ENCODE data around the gene CERT1. TPM values are rescaled to one million over a fixed set of nuclear protein-coding genes. Genes with fewer than 3 reads are reported as not detected.

Gene CERT1
- total and polyA plus RNA-seq, 9 of the 15 experiments (the other 6 are each of a cell fraction or from before 2014, with no cell fraction given) = 3.4 to 24.7 (median 9.8) TPM

GRCh38 chr5:75545131-75545530 lies 33.7 kb upstream of the CERT1 start (continued):
- TF ChIP-seq RBM22 (IDR thresholded peaks at IDR 0.05; ENCODE audit: low read depth, low read length, poor library complexity, severe bottlenecking) (no peak), FOXA3 (CRISPR knock-in tag; conservative IDR thresholded peaks at IDR 0.05 in 1 of 2, IDR thresholded peaks at IDR 0.05 in 1 of 2) (no peak), ZNF408 (CRISPR knock-in tag; IDR thresholded peaks at IDR 0.05; ENCODE audit: low read depth) (no peak), PURB (CRISPR knock-in tag; IDR thresholded peaks at IDR 0.05; ENCODE audit: low read depth) (no peak), ZNF76 (CRISPR knock-in tag; IDR thresholded peaks at IDR 0.05; ENCODE audit: borderline replicate concordance) (no peak), SRF (CRISPR knock-in tag; IDR thresholded peaks at IDR 0.05) (no peak), ZBTB34 (CRISPR knock-in tag; IDR thresholded peaks at IDR 0.05) (no peak), MEF2A (IDR thresholded peaks at IDR 0.05; ENCODE audit: control insufficient read depth, low read depth, low read length) (no peak), TSC22D4 (tag; IDR thresholded peaks at IDR 0.05) (no peak), ZNF174 (CRISPR knock-in tag; IDR thresholded peaks at IDR 0.05) (no peak)

DNA sequence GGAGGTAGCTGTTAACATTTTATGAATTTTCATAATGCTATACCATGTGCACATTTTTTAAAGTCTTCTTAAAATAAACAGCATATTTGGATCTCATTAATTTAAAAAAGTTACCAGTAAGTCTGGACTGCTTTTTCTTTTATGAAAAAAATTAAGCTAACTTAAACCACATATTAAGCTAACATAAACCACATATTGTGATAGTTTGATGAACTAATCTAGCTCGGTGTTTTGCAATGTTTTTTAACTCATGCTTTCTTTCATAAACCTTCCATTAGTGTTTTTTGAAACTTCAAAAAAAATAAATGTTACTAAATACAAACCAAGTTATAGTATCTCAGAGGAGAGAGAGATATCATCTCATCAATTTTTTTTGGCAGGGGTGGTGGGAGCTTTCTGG lies 26.8 kb upstream of the CERT1 start:
- no peak overlapping the region for H3K4me3 ChIP-seq
- CTCF ChIA-PET (ENCODE audit: low intra/inter-chr PET ratio) = no interaction called here
- intact Hi-C loops (cut with micrococcal nuclease) (no loop called here), in situ Hi-C loops (cut with MboI) (no loop called here)
- ATAC-seq (no peak), FAIRE-seq (no peak), DNase-seq (ENCODE audit: extremely low read depth in 1 of 4, low spot score in 3 of 4) (no peak)
- peaks cover 0 to 9% of the 10 kb centered on the region in 2 experiments; a peak in 2 of 5 replicates for H3K4me1 ChIP-seq (replicated peaks in 1 of 2; ENCODE audit: control insufficient read depth in 2 of 2, insufficient read depth in 2 of 2, low read length in 2 of 2)
- no peaks in the 10 kb centered on the region for H3K9me1 ChIP-seq (ENCODE audit: control insufficient read depth, insufficient read depth, low read length)
- WGBS (ENCODE audit: insufficient coverage, low coverage, missing lambda C conversion rate) = 100% methylated on average over 1 of the region's 1 CpG
- BruUV-seq (replicated peaks) = no TSS peak
- no peak for TF ChIP-seq DPF2 (IDR thresholded peaks at IDR 0.05)
- TF ChIP-seq LCOR (CRISPR knock-in tag; IDR thresholded peaks at IDR 0.05) = no peak
- TF ChIP-seq, protein P1, sequence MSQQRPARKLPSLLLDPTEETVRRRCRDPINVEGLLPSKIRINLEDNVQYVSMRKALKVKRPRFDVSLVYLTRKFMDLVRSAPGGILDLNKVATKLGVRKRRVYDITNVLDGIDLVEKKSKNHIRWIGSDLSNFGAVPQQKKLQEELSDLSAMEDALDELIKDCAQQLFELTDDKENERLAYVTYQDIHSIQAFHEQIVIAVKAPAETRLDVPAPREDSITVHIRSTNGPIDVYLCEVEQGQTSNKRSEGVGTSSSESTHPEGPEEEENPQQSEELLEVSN (IDR thresholded peaks at IDR 0.05; ENCODE audit: borderline replicate concordance in 1 of 2, extremely low read depth in 1 of 2, insufficient read depth in 1 of 2, insufficient read length in 1 of 2, low read depth in 1 of 2, low read length in 1 of 2, poor library complexity in 1 of 2, severe bottlenecking in 1 of 2) = no peak
- TF ChIP-seq MIER1 (IDR thresholded peaks at IDR 0.05; ENCODE audit: low read depth) = no peak
- TF ChIP-seq XRCC5 (IDR thresholded peaks at IDR 0.05; ENCODE audit: low read depth, low read length) = no peak
- H3K4me2 ChIP-seq (ENCODE audit: insufficient read depth, low read length) = no peak overlapping the region
- H2AFZ ChIP-seq (ENCODE audit: low read depth, low read length) = no peak overlapping the region
- POLR2A ChIA-PET = interaction anchor here (0.7 kb wide), 1 partner anchor 26 kb away, joined by 3 read pairs; the partner anchor contains the start of genes CERT1 and POLK
- no peaks in the 10 kb centered on the region for H3K36me3 ChIP-seq (ENCODE audit: control insufficient read depth, insufficient read depth, low read length)
- no peaks in the 10 kb centered on the region for H3K27me3 ChIP-seq (ENCODE audit: control insufficient read depth in 2 of 2, insufficient read depth in 2 of 2, low read length in 2 of 2)
- no peaks in the 10 kb centered on the region for H3K9me3 ChIP-seq (replicated peaks; ENCODE audit: control insufficient read depth, insufficient read depth, low read depth, low read length)
- H3K79me2 ChIP-seq (ENCODE audit: control insufficient read depth, insufficient read depth, low read length) = peaks cover 37% of the 10 kb centered on the region
- H3K27ac ChIP-seq (ENCODE audit: extremely low read depth, low read depth, low read length) = no peak overlapping the region
- H3K9ac ChIP-seq (ENCODE audit: insufficient read depth in 1 of 2, low read depth in 2 of 2, low read length in 2 of 2) = no peak overlapping the region
- H4K20me1 ChIP-seq (replicated peaks; ENCODE audit: control insufficient read depth, insufficient read depth, low read length) = no peaks in the 10 kb centered on the region
